OCI-M1 (cell line): ENCODE measurements around the gene MYH9.

Source experiments
- DNase-seq: peaks from one replicate; lab custom pipeline; 2025; lab: John Stamatoyannopoulos, UW

MYH9 gene

DNA sequence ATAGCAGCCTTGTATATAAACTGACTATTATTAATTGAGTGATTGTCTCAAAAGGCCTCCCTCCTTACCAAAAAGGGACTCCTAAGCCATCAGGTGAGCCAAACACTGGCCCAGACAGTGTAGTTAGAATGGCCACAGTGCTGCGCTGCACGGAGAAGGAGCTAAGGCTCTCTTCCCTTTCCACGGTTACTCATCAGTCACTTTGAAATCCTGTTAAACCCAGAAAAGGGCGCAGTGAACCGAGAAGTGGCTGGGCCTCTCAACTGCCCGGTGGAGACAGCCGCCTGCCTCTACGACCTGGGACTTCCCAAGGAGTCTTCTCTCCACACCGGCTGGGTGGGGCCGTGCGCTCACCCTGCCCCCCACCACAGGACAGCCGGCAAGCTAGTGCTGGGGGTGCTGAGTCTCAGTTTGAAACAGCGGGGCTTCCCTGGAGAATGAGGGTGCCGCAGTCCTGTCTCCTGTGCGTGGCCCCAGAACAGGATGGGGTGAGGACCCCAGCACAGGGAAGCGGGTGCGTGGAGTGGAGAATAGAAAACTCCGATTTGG lies 1.3 kb downstream of the MYH9 start:
- DNase-seq, result peak; percentile 66

DNA sequence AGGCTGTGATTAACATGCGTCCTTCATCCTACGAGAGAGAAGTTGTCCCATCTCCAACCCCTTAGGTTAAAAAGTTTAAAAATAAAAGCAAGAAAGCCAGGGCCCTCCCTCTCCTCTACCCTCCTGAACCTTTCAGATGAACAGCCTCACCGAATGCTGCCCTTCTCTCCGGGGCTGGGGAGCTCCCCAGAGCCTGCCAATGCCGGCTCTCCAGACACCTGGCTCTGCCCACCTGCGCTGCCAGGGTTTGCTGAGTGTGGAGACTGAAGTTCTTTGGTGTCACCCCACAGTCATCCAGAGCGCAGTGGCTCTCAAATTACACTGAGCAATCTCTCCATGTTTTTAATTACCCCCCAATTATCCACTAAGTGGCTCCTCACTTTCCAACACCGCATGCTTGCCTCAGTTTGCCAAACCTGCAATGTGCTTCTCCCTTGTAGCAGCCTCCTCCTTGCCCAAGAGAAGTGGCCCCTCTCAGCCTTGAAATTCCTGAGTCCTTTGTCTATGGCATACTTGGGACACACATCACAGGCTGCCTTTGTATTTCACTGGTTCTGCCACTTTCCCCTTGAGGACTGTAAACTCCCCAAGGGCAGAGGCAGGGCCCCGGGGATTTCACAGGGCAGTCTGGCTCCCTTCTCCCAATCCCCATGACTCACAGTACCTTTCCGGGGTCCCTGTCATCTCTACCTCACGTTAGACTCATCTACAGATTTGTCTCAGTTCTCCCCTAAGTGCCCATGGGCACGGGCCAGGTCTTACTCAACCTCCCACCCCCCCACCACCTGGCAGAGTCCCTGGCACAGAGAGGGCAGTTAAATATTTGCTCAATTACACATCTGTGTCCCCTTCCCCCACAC lies 2.0 kb downstream of the MYH9 start:
- no peak for DNase-seq

DNA sequence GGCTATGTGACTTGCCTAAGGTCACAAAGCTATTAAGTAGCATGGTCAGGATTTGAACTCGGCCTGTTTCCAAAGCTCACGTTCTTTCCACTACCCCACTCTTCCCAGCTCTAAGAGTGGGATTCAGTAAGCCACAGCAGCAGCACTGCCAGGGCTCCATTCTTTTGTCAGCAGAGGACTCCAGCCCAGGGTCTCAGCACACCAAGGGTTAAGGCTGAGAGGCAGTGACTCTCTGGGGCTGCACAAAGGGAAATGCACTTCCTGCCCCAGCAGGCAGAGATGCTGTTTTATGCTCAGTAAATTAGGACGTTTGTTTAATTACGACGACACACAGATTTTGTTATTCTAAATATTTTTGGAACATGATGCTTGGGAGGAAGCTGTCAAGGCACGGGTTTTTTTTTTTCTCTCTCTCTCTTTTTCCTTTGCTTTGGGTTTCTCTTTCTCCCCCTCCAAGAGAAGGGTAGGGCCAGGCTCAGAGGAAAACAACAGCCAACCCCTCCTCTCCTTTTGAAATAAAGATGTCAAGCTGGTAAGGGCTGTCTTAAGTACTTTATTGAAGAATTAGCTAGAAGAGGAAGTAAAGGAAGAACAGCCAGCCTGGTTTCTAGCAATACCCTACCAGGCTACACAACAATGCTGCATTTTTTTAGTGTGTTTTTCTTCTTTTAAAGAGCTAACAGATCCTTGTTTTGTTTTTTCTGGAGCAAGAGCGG lies 2.8 kb downstream of the MYH9 start:
- DNase-seq, result peak; percentile 52

DNA sequence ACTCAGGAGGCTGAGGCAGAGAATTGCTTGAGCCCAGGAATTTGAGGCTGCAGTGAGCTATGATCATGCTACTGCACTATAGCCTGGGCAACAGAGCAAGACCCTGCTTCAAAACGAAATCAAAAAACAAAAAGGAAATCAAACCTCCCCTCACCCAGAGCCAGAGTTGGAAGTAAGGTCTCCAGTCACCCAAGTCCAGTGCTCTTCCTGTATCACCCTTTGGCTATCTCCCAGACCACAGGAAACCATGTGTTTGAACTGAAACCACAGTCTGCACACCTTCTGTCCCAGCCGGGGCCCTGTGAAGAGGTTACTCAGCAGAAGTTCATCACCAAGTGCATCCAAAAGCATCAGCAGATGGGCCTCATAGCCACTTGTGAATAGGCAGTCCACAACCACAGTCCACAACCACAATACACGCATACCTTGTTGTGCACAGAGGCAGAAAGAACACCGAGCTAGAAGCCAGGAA lies 4.6 kb downstream of the MYH9 start:
- DNase-seq, result peak; percentile 65

DNA sequence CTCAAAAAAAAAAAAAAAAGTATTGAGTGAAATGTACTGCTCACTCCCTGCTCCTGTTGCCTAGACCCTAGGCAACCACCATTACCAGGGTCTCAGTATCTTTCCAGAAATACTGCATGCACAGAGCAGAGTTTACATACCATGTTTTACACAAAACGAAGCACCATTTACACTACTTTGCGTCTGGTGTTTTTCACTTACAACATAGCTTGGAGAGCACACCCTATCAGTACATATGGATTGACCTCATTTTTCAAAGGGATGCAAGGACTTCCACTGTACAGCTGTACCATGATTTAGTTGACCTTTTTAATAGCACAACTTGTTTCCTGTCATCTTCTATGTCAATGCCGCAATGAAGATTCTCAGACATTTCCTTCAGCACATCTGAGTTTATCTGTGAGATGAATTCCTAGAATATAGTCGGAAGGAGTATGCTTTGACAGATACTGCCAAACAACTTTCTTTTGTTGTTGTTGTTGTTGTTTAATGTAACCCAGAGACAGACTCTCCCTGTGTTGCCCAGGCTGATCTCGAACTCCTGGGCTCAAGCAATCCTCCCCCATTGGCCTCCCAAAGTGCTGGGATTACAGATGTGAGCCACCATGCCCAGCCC lies 6.1 kb downstream of the MYH9 start:
- no peak for DNase-seq

DNA sequence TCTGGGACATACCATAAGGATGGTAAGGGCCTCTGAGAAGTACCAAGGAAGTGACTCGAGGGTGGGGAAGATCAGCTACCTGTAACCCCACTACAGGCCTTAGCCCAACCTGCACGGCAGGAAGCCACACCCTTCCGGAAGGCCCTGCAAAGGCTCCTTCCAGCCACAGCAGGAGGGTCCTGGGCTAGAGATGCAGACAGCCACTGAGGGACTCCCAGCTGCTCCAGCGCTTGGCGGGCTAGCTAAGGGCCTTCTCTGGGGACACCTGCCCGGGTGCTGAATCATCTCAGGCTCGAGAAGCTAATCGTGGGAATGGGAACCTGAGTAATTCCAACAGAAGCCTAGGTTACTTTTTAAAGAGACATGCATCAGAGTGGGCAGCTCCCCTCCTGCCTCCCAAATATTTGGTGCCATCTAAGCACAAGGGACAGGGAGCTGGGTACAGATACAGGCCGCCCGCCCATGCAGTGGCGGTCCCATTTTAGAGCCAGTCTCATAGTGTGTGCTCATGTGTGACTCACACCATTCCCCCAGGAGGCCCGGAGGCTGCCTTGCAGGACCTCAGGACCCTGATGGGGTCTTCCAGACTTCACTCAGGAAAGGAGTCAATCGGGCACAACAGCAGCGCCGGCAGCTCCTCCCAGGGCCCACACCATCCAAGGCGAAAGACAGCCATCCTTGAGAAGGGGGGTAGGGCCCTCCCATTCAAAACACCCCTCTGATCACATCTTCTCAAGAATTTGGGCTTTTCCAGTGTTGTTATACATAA lies 8.0 kb downstream of the MYH9 start:
- DNase-seq, result no peak

DNA sequence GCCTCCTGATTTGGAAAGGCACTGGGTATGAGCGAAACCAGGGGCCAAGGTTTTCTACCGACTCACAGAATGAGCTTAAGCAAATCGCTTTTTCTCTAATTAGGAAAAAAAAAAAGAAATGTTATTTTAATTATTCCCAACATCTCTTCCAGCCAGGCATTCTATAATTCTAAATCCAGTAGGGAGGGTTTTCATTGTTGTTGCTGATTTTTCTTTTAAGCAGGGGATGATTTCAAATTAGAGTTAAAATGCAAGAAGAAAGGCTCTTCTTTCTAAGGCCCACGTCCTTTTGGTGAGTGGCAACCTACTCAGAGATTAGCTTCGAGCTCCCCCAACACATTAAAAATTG lies 8.9 kb downstream of the MYH9 start:
- no peak for DNase-seq

DNA sequence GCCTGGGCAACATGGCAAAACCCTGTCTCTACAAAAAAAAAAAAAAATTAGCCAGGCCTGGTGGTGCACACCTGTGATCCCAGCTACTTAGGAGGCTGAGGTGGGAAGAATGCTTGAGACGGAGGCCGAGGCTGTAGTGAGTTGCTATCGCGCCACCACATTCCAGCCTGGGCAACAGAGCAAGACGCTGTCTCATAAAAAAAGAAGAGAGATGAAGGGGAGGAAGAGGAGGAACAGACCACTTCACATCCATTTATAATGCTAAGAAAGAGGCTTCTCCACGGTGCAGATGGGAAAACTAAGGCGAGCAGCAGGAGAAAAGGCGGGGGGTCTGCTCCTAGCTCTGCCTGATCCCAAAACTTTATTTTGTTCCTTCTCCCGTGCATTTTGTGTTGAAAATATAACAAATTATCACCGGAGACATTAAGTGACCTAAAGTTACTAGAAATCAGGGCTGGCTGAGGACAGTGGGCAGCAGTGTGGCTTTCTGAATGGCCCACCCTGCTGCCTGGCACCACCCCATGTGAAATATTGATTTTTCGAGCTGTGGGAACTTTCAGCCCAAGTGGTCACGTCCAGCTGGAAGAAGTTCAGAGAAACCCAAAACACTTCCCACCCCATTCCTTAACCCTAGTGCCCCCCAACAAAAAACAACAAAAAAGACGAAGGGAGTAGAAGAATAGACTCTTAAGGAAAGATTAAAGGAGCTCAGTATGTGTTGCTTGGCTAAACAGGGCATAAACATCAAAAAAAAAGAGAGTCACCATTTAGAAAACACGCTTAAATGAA lies 9.5 kb downstream of the MYH9 start:
- DNase-seq, result no peak

DNA sequence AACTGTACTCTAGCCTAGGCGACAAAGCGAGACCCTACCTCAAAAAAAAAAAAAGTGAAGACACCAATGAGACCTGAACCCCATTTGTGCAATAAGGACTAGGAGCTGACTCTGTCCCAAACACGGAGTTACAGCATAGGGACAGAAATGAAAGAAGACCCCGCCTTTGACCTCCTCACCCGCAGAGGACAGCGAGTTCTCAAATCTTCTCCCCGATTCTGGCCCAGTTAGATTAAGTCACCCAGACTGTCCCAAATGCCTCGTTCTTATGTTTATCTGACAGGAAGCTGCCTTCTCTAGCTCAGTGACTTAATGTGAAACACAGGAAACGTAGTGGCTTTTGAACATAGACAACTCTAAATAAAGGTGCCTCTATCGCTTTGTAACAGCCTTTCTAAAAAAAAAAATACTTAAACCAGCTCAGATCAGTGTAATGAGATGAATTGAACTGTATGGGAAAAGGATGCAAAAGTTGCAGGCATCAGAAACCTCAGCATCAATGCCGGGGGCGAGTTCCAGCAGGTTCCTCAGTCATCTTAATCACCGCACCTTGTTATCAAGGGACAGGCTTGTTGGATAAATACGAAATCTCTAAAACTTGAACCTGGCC lies 10.6 kb downstream of the MYH9 start:
- no peak for DNase-seq

DNA sequence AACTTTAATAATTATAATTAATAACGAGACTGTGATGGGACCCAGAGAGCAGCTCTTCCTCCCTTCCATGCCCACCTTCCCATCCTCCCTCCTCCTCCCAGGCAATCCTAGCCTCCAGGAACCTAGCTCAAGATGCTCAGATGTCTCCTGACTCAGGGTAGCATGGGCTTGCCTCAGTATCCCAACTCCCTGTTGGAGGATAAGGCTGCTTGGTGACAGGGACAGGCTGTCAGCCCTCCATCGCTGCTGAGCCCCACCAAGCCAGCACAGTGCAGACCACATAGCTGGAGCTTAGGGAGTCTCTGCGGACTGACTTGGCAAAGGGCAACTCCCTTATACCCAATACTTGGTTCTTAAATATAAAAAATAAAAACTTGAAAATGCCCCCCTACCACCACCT lies 11.5 kb downstream of the MYH9 start:
- DNase-seq, result no peak

DNA sequence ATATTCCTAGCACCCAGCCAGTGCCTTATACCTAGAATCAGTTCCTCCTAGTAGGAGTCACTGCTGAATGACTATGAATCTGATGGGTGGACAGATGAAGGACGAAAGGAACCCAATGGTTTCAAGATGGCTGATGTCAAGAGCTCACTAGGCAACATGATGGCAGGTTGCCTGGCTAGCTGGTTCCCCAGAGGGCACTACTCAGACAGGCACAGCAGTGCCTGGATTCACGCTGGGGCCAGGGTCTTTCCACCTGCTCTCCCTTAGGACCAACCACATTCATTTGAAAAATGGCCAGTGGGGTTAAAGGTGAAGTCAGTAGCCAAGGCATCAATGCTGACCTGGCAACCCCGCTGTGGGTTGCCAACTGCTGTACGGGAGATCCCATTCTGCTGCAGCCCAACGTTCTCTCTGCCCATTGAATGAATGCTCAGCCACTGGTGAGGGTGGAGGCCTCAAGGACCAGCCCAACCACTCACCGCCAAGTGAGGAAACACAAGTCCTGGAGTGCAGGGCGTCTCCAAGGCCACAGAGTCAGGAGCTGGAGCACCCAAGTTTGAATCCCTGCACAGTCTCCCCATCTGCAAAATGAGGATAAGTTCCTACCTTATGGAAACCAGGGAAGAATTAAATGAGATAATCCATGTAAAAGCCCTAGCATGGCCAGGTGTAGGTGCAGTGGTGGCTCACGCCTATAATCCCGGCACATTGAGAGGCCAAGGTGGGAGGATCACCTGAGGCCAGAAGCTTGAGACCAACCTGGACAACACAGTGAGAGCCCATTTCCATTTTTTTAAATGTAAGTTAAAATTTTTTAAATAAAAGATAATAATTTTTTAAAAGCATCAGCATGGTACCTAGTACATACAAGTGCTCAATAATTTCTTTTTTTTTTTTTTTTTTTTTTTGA lies 12.4 kb downstream of the MYH9 start:
- DNase-seq, result no peak

DNA sequence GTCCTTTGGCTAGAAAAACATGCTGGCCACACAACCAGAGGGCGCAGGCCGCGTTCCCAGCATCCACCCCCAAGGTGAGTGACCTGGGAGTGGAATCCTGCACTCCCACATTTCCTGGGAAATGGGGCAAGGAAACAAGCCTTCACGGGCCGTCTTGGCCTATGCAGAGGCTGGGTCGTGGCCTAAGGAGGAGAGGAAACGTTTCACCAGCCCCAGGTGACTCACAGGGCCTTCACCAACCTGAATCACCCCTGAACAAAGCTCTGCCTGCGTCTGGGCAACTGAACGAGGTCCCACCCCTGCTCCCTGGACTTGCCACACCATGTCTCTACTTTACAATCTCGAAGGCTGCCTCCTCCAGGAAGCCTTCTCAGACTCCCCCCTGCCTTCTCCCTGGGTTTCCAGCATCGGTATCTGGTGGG lies 13.2 kb downstream of the MYH9 start:
- no peak for DNase-seq

DNA sequence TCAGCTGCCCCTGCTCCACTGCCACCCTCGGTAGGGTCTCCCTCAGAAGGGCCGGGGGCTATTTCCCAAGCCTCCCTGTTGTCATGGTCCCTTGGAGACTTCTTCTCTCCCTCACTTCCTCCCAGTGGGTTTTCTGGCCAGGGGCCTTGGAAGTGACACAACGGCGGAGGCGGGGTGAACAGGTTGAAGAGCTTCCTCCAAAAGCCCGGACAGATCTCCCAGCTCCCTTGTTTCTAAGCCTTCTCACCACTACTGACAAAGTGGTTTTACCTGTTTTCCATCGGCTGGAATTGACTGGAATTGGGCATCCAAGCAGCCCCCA lies 14.5 kb downstream of the MYH9 start:
- peak; percentile 28 for DNase-seq

DNA sequence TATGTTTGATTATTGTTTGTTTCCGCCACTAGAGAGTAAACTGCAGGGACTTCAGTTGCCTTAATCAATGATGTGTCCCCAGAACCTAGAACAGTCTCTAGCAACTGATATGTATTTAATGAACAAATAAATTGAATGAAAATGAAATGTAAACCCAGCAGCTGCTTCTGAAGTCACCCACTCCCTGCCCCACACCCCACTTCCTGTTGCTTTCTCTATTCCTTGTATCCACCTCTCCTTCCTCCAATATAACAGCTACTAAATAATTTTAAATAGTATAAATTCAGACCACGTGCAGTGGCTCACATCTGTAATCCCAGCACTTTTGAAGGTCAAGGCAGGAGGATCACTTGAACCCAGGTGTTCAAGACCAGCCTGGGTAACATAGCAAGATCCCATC lies 15.8 kb downstream of the MYH9 start:
- DNase-seq, result no peak

DNA sequence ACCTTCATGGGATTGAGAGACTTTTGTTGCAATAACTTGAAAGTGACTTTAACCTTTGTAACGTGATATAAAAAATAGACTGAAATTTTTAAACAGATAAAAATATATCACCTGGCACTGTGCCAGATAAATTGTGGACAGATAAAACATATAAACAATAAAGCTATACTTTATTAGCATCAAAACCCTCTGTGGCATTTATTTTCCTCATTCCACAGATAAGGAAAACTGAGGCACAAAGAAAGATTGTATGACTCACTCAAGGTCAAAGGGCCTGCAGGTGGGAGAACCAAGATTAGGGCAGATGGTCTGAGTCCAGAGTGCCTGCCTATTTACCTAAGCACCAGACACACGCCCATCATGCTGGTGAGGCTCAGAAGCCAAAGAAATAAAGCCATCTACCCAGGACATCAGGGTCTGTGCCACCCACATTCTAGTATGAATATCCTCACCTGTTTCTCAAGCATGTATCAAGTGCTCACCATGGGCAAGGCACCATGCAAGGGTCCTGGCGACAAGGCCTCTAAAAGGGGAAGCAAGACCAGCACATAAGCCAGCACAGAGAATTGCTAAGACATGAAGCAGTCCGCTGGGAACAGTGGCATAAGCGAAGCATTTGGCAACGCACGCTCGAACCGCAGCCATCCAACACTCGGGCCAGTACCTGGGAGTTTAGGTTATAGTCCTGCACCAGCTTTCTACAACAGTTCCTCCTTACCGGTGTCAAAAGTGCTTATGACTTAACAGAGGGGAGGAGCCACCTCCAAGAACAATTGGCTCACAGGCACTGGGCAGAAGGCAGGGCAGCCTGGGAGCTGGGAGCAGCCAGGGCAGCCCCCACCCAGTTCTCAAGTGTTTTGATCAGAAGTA lies 17.6 kb downstream of the MYH9 start:
- peak; percentile 54 for DNase-seq

DNA sequence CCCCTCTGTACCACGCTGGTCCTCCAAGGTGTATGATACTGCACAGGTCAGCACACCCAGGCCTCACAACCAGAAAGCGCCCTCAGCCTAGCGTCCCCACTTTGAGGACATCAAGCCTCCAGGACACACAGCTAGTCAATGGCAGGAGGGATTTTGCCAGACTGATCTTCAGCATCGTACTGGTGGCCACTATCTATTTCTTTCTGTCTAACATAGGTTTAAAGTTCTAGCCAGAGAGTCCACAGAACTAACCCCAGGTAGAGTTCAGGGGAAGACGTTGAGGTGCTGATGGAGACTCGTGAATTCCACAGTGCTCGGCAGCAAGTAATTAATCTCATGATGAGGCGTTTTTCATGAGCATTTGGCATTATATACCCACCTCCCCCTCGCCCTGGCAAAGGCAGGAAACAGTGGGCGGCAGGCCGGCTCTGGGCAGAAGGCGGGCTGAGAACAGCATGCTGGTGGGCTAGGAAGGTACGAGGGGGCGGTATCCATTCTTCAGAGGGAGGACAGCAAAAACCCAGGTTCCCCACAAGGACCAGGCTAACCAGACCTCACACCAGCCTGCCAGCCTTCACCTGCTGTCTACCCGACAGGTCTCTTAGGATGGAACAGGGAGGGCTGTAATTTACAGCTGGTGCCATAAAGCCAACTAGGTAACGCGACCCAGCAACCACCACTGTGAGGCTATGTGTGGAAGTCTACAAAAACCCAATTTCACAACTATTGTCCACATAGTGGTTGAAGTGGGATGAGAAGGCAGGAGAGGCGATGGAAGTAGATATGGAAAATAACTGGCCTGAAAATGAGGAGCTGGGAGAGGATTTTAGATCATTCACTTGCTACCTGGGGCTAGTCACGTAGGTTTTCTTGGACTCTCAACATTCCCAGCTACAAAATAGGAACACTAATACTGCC lies 18.5 kb downstream of the MYH9 start:
- DNase-seq, result peak; percentile 58

DNA sequence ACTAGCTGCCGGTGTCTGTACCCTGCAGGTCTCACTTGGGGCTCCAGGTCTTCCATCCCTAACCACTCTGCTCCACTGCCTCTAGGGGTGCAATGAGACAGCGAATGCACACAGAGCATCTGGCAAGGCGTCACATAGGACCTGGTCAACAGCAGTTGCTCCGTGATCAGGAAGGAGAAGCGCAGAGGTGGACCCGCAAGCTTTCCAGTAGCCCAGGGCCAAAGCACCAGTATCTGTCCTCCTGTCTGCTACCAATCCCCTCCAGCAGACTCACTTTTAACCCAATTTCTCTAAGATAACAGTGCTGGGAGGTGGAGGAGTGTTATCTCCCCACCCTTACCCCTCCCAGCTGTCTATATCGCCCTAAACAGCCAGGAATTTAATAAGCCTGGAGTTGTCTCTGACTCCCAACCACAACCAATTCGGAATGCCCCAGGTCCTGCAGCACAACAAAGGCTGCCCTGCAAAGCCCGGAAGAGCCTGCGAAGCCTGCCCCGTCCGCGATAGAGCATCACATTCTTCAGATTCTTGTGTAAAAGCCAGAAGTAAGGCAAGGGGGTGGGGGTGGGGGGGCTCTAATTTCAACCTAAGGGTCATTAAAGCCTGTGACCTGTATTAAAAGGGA lies 19.3 kb downstream of the MYH9 start:
- DNase-seq, result peak; percentile 97
